WTC11 (cell line): ENCODE results near the gene SCNN1A. TPM values are rescaled to one million over a fixed set of nuclear protein-coding genes. Genes with fewer than 3 reads are reported as not detected.
A peak's percentile ranks its signal among the peaks of the same experiment; 100 is the strongest.

Experiments
- ATAC-seq: fragments of 200-7000 bp; cut with Tn5 transposase; 2 replicates; pipeline ENCODE4 v1.10.0; 2021; ENCODE audit warnings: mild to moderate bottlenecking, moderate library complexity
- CTCF ChIA-PET: fragments of 300-600 bp; sonication (Branson Sonifier 250); formaldehyde crosslinking; loops from one replicate; lab custom pipeline; 2021; ENCODE audit warnings: antibody characterized with exemption; lab: Charles Lee
- POLR2A ChIA-PET: fragments of 350-600 bp; sonication (Branson Sonifier 250); formaldehyde crosslinking; loops from one replicate; lab custom pipeline; 2021; ENCODE audit warnings: antibody characterized with exemption; lab: Charles Lee
- DNase-seq: peaks from one replicate; pipeline ENCODE4 v3.0.0; 2021; ENCODE audit warnings: low spot score
- H3K27ac Mint-ChIP-seq: 2 replicates; pipeline ENCODE4 v1.8.0; 2021; ENCODE audit warnings: mixed read lengths
- H3K27me3 Mint-ChIP-seq: 2 replicates; pipeline ENCODE4 v1.8.0; 2021; ENCODE audit warnings: low read depth, mild to moderate bottlenecking, moderate library complexity, mixed read lengths
- H3K36me3 Mint-ChIP-seq: 2 replicates; pipeline ENCODE4 v1.8.0; 2021; ENCODE audit warnings: mixed read lengths
- H3K4me1 Mint-ChIP-seq: 2 replicates; pipeline ENCODE4 v1.8.0; 2022; ENCODE audit warnings: mixed read lengths
- H3K4me3 Mint-ChIP-seq: 2 replicates; pipeline ENCODE4 v1.8.0; 2021; ENCODE audit warnings: mild to moderate bottlenecking, moderate library complexity, mixed read lengths
- H3K9me3 Mint-ChIP-seq: 2 replicates; pipeline ENCODE4 v1.8.0; 2021; ENCODE audit warnings: mixed read lengths
- ATF1 ChIP-seq: sonication (generic); formaldehyde crosslinking; IDR thresholded peaks from 2 replicates; pipeline ENCODE4 v1.8.1; 2023; ENCODE audit warnings: mild to moderate bottlenecking, moderate library complexity, missing genetic modification reagents
- ELF4 ChIP-seq: sonication (generic); formaldehyde crosslinking; IDR thresholded peaks from 2 replicates; pipeline ENCODE4 v1.8.1; 2022; ENCODE audit warnings: low read depth, mild to moderate bottlenecking, moderate library complexity, missing genetic modification reagents
- EMX1 ChIP-seq: fragments of 250-450 bp; sonication (Bioruptor Pico); IDR thresholded peaks from 2 replicates; pipeline ENCODE4 v1.8.0; 2021; ENCODE audit warnings: mild to moderate bottlenecking
- FOXK1 ChIP-seq: sonication (generic); formaldehyde crosslinking; IDR thresholded peaks from 2 replicates; pipeline ENCODE4 v1.8.0; 2022; ENCODE audit warnings: mild to moderate bottlenecking, moderate library complexity, missing genetic modification reagents
- FOXP1 ChIP-seq: sonication (generic); formaldehyde crosslinking; IDR thresholded peaks from 2 replicates; pipeline ENCODE4 v1.8.0; 2022; ENCODE audit warnings: missing genetic modification reagents, mild to moderate bottlenecking, moderate library complexity, borderline replicate concordance
- FOXP4 ChIP-seq: sonication (generic); formaldehyde crosslinking; IDR thresholded peaks from 2 replicates; pipeline ENCODE4 v1.8.0; 2022; ENCODE audit warnings: mild to moderate bottlenecking, missing genetic modification reagents
- GABPB1 ChIP-seq: sonication (generic); formaldehyde crosslinking; IDR thresholded peaks from 2 replicates; pipeline ENCODE4 v1.8.1; 2023; ENCODE audit warnings: mild to moderate bottlenecking, missing genetic modification reagents
- GTF2I ChIP-seq: fragments of 250-450 bp; sonication (Bioruptor Pico); conservative IDR thresholded peaks from 2 replicates; pipeline ENCODE4 v1.4.0; 2021; ENCODE audit warnings: mild to moderate bottlenecking
- HMGA2 ChIP-seq: fragments of 250-450 bp; sonication (Bioruptor Pico); IDR thresholded peaks from 2 replicates; pipeline ENCODE4 v1.4.0; 2021; ENCODE audit warnings: mild to moderate bottlenecking, moderate library complexity
- MAX ChIP-seq: sonication (generic); formaldehyde crosslinking; IDR thresholded peaks from 2 replicates; pipeline ENCODE4 v1.8.0; 2022; ENCODE audit warnings: mild to moderate bottlenecking, missing genetic modification reagents
- MXD4 ChIP-seq: fragments of 250-450 bp; sonication (Bioruptor Pico); IDR thresholded peaks from 2 replicates; pipeline ENCODE4 v1.8.0; 2021; ENCODE audit warnings: mild to moderate bottlenecking, moderate library complexity, borderline replicate concordance
- NFE2L1 ChIP-seq: sonication (generic); formaldehyde crosslinking; IDR thresholded peaks from 2 replicates; pipeline ENCODE4 v1.8.1; 2023; ENCODE audit warnings: missing genetic modification reagents
- NFYB ChIP-seq: sonication (generic); formaldehyde crosslinking; conservative IDR thresholded peaks from 2 replicates; pipeline ENCODE4 v1.8.0; 2022; ENCODE audit warnings: low read depth, missing genetic modification reagents
- NR1H2 ChIP-seq: sonication (generic); formaldehyde crosslinking; IDR thresholded peaks from 2 replicates; pipeline ENCODE4 v1.9.0; 2021; ENCODE audit warnings: mild to moderate bottlenecking, moderate library complexity, missing genetic modification reagents
- SMAD3 ChIP-seq: sonication (generic); formaldehyde crosslinking; IDR thresholded peaks from 2 replicates; pipeline ENCODE4 v1.8.0; 2022; ENCODE audit warnings: missing genetic modification reagents, mild to moderate bottlenecking, borderline replicate concordance
- TEAD1 ChIP-seq: sonication (generic); formaldehyde crosslinking; IDR thresholded peaks from 2 replicates; pipeline ENCODE4 v1.8.0; 2022; ENCODE audit warnings: mild to moderate bottlenecking, missing genetic modification reagents
- ZNF121 ChIP-seq: sonication (generic); formaldehyde crosslinking; IDR thresholded peaks from 2 replicates; pipeline ENCODE4 v1.8.0; 2023; ENCODE audit warnings: missing genetic modification reagents
- ZNF317 ChIP-seq: sonication (generic); formaldehyde crosslinking; IDR thresholded peaks from 2 replicates; pipeline ENCODE4 v1.8.1; 2023; ENCODE audit warnings: low read depth, mild to moderate bottlenecking, moderate library complexity, missing genetic modification reagents, borderline replicate concordance
- ZNF396 ChIP-seq: fragments of 250-450 bp; sonication (Bioruptor Pico); IDR thresholded peaks from 2 replicates; pipeline ENCODE4 v1.8.0; 2021; ENCODE audit warnings: mild to moderate bottlenecking, moderate library complexity, borderline replicate concordance
- ZNF512 ChIP-seq: sonication (generic); formaldehyde crosslinking; IDR thresholded peaks from 2 replicates; pipeline ENCODE4 v1.8.1; 2022; ENCODE audit warnings: missing genetic modification reagents, borderline replicate concordance
- total RNA-seq: library from RNA; stranded (reverse); gene quantifications from 3 replicates; pipeline ENCODE4 v1.2.3, GENCODE V29; 2021
- TF ChIP-seq, protein P1 (sequence below): fragments of 200-600 bp; IDR thresholded peaks from 2 replicates; pipeline ENCODE4 v1.8.0; 2022; ENCODE audit warnings: antibody characterized with exemption
- TF ChIP-seq, protein P2 (sequence below): sonication (generic); formaldehyde crosslinking; IDR thresholded peaks from 2 replicates; pipeline ENCODE4 v1.8.1; 2023; ENCODE audit warnings: mild to moderate bottlenecking, missing genetic modification reagents
- TF ChIP-seq, protein P3 (sequence below): sonication (generic); formaldehyde crosslinking; IDR thresholded peaks from 2 replicates; pipeline ENCODE4 v1.8.1; 2022; ENCODE audit warnings: mild to moderate bottlenecking, missing genetic modification reagents, moderate library complexity, borderline replicate concordance

SCNN1A gene
- total RNA-seq, 1 experiment from 2014 or later: 100 TPM

- no peak for TF ChIP-seq ZNF512
- TF ChIP-seq SMAD3 (CRISPR knock-in tag): no peak
- peak; percentile 74 for TF ChIP-seq GABPB1 (CRISPR knock-in tag)
- TF ChIP-seq TEAD1 (CRISPR knock-in tag): peak; percentile 72; the same call in 1 of the 2 replicates
- TF ChIP-seq, protein P1, sequence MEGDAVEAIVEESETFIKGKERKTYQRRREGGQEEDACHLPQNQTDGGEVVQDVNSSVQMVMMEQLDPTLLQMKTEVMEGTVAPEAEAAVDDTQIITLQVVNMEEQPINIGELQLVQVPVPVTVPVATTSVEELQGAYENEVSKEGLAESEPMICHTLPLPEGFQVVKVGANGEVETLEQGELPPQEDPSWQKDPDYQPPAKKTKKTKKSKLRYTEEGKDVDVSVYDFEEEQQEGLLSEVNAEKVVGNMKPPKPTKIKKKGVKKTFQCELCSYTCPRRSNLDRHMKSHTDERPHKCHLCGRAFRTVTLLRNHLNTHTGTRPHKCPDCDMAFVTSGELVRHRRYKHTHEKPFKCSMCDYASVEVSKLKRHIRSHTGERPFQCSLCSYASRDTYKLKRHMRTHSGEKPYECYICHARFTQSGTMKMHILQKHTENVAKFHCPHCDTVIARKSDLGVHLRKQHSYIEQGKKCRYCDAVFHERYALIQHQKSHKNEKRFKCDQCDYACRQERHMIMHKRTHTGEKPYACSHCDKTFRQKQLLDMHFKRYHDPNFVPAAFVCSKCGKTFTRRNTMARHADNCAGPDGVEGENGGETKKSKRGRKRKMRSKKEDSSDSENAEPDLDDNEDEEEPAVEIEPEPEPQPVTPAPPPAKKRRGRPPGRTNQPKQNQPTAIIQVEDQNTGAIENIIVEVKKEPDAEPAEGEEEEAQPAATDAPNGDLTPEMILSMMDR: no peak
- 0 out of 2 replicates have a peak, but pooled peaks have one; percentile 40 for TF ChIP-seq FOXK1 (CRISPR knock-in tag)
These were observed 33.8 kb downstream of the SCNN1A start, which contains the start of gene TNFRSF1A (continued) for GRCh38 chr12:6341417-6342139.

DNA sequence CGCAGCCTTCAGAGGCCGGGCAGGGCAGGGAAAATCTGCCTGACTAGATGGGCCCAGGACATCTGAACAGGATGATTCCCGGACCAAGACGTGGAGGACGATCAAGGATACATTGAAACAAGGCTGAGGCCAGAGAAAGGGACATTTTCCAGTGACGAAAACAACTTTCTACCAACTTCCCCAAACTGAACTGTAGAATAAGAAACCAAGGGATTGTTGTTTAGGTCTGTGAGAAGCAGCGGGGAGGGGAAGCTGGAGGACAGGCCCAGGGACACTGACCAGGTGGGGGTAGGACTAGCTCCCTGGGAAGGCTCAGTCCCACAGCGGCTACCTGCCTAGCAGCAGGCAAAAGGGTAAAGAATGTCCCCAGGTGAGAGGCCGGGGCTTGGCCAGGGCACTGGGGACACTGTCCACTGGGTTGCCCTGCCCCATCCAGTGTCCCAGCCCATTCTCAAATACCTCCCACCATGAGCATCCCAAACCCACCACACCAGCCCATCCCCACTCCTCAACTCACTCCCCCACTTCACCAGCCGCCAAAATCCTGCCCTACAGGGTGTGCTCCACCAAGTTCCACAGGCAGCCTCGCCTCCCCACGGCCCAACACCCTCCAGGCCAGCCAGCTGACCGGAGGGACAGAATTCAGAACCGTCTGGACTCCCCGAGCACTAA is 34.5 kb downstream of the SCNN1A start:
- ChIA-PET POLR2A (interaction anchor here (1.0 to 1.5 kb wide), 3 partner anchors 15 to 193 kb away, joined by 3 to 8 read pairs (median 4); partner anchors contain the start of gene GAPDH), CTCF (interaction anchor here (1.3 to 3.4 kb wide), 5 partner anchors 15 to 125 kb away, joined by 4 to 17 read pairs (median 12); no protein-coding TSS in a partner anchor)
- Mint-ChIP-seq H3K4me3 (no peak overlapping the region), H3K27me3 (no peaks in the 10 kb centered on the region), H3K4me1 (peaks cover 28% of the 10 kb centered on the region), H3K27ac (peak overlapping the region; percentile 55), H3K9me3 (no peaks in the 10 kb centered on the region), H3K36me3 (no peaks in the 10 kb centered on the region)
- DNase-seq: no peak
- TF ChIP-seq, protein P2, sequence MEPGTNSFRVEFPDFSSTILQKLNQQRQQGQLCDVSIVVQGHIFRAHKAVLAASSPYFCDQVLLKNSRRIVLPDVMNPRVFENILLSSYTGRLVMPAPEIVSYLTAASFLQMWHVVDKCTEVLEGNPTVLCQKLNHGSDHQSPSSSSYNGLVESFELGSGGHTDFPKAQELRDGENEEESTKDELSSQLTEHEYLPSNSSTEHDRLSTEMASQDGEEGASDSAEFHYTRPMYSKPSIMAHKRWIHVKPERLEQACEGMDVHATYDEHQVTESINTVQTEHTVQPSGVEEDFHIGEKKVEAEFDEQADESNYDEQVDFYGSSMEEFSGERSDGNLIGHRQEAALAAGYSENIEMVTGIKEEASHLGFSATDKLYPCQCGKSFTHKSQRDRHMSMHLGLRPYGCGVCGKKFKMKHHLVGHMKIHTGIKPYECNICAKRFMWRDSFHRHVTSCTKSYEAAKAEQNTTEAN: no peak
- TF ChIP-seq FOXP4 (CRISPR knock-in tag) (no peak), NFE2L1 (CRISPR knock-in tag) (0 out of 2 replicates have a peak, but pooled peaks have one; percentile 44), ZNF121 (CRISPR knock-in tag) (peak; percentile 77), ATF1 (CRISPR knock-in tag) (no peak)
- ATAC-seq: no peak

DNA sequence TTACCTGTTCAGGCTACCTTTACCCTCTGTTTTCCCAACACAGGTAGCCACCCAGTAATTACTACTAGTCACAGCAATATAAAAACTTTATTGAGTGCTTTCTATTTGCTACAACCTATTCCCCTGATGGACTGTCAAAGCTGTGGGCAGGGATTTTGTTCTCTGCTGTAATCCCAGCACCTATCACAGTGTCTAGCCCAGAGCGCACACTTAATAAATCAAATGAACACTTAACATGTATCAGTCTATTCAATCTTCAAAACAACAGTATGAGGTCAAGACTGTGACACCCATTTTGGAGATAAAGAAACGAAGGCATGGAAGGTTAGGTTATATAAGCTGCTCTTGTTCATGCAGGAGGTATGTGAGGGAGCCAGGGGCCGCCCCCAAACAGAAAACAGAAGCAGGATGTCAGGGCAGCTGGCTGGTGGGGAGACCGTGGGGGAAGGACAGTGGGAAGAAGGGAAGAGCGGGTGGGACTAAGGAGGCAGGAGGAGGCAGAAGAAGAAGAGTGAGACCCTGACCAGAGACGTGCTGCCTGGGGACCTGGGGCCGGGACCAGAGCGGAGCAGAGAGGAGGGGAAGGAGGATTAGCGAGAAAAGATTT is 35.2 kb downstream of the SCNN1A start:
- peaks cover 35% of the 10 kb centered on the region for H3K4me1 Mint-ChIP-seq
- ATAC-seq: no peak
- no peak for TF ChIP-seq ZNF396
- no peak for TF ChIP-seq ELF4 (CRISPR knock-in tag)
- TF ChIP-seq MAX (CRISPR knock-in tag): no peak
- no peak for TF ChIP-seq NR1H2 (CRISPR knock-in tag)
- TF ChIP-seq NFYB: no peak
- TF ChIP-seq, protein P3, sequence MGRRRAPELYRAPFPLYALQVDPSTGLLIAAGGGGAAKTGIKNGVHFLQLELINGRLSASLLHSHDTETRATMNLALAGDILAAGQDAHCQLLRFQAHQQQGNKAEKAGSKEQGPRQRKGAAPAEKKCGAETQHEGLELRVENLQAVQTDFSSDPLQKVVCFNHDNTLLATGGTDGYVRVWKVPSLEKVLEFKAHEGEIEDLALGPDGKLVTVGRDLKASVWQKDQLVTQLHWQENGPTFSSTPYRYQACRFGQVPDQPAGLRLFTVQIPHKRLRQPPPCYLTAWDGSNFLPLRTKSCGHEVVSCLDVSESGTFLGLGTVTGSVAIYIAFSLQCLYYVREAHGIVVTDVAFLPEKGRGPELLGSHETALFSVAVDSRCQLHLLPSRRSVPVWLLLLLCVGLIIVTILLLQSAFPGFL: no peak
- no peak for TF ChIP-seq FOXP1
- no peak for TF ChIP-seq ZNF317
- TF ChIP-seq MXD4 (CRISPR knock-in tag): no peak
- TF ChIP-seq GTF2I (CRISPR knock-in tag): no peak
- no peak for TF ChIP-seq HMGA2
- no peak for TF ChIP-seq EMX1 (CRISPR knock-in tag)
- no peak for TF ChIP-seq NFE2L1 (CRISPR knock-in tag)
- H3K27ac Mint-ChIP-seq: no peak overlapping the region
- no peaks in the 10 kb centered on the region for H3K9me3 Mint-ChIP-seq
- H3K36me3 Mint-ChIP-seq: no peaks in the 10 kb centered on the region
- ChIA-PET POLR2A (interaction anchor here (1.0 to 1.3 kb wide), 2 partner anchors 31 to 194 kb away, joined by 3 to 4 read pairs; partner anchors contain the start of gene GAPDH), CTCF (interaction anchor here (1.1 to 3.4 kb wide), 5 partner anchors 14 to 125 kb away, joined by 4 to 17 read pairs (median 14); no protein-coding TSS in a partner anchor)
- H3K27me3 Mint-ChIP-seq: no peaks in the 10 kb centered on the region
- DNase-seq: no peak
- H3K4me3 Mint-ChIP-seq: no peak overlapping the region
